ENCODE data around the gene PEMT.

DNA sequence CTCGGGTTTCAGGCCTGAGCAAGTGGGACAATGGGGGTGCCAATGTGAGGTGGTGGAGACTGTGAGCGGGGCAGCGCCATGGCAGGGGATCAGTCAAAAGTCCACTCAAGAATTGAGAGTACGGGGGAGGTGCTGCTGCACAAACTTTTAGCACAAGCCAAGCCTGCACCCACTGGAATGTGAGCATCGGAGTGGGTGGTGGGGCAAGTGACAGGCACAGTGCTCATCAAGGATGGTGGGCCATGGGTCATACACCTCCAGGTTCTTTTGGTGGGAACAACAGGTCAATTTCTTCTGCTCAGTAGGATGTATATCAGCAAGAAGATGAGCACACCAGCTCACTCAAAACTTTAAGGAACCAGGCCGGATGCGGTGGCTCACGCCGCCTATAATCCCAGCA is 32.4 kb upstream of the PEMT start:
- TF ChIP-seq, protein P1, sequence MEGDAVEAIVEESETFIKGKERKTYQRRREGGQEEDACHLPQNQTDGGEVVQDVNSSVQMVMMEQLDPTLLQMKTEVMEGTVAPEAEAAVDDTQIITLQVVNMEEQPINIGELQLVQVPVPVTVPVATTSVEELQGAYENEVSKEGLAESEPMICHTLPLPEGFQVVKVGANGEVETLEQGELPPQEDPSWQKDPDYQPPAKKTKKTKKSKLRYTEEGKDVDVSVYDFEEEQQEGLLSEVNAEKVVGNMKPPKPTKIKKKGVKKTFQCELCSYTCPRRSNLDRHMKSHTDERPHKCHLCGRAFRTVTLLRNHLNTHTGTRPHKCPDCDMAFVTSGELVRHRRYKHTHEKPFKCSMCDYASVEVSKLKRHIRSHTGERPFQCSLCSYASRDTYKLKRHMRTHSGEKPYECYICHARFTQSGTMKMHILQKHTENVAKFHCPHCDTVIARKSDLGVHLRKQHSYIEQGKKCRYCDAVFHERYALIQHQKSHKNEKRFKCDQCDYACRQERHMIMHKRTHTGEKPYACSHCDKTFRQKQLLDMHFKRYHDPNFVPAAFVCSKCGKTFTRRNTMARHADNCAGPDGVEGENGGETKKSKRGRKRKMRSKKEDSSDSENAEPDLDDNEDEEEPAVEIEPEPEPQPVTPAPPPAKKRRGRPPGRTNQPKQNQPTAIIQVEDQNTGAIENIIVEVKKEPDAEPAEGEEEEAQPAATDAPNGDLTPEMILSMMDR (conservative IDR thresholded peaks at IDR 0.05; ENCODE audit: low read depth, low read length): no peak
- no peak for TF ChIP-seq EZH2 (IDR thresholded peaks at IDR 0.05; ENCODE audit: borderline replicate concordance, low read depth, low read length, poor library complexity, severe bottlenecking)

Data from A673 (cell line).